Measurements from ENCODE around the gene RELN. TPM values are rescaled to one million over a fixed set of nuclear protein-coding genes. Genes with fewer than 3 reads are reported as not detected.

The RELN gene
- total RNA-seq, 1 experiment from 2014 or later = 8.0 TPM

- Histone ChIP-seq H3K27me3 (ENCODE audit: low read length) (peaks cover 1% of the 10 kb centered on the region; the same call in 1 of the 2 replicates), H3K9me2 (replicated peaks; ENCODE audit: low read length) (no peaks in the 10 kb centered on the region), H4K20me1 (ENCODE audit: low read length) (no peaks in the 10 kb centered on the region), H3K4me3 (ENCODE audit: low read length) (no peak overlapping the region), H2AFZ (ENCODE audit: low read length) (no peak overlapping the region), H3K9me3 (ENCODE audit: low read length) (no peaks in the 10 kb centered on the region), H3K4me1 (ENCODE audit: insufficient read depth, low read length) (no peaks in the 10 kb centered on the region), H3K9ac (ENCODE audit: low read length) (no peak overlapping the region), H3K79me2 (ENCODE audit: low read length) (no peaks in the 10 kb centered on the region), H3K4me2 (ENCODE audit: low read length) (no peak overlapping the region), H3K36me3 (ENCODE audit: low read depth, low read length) (no peaks in the 10 kb centered on the region), H3F3A (ENCODE audit: low read length, unreplicated experiment) (no peaks in the 10 kb centered on the region), H3K27ac (ENCODE audit: low read length) (no peak overlapping the region)
- no peak for ATAC-seq
- no TSS peak for BruUV-seq (replicated peaks)
- POLR2A ChIA-PET (ENCODE audit: unreplicated experiment) = no interaction called here
- no peak for DNase-seq
- CTCF ChIA-PET = no interaction called here
- no peak for TF ChIP-seq EZH2phosphoT487 (IDR thresholded peaks at IDR 0.05; ENCODE audit: borderline replicate concordance, low read length)
- TF ChIP-seq CTCF (conservative IDR thresholded peaks at IDR 0.05; ENCODE audit: low read depth, low read length) = no peak
- no peak for TF ChIP-seq EZH2 (IDR thresholded peaks at IDR 0.05; ENCODE audit: low read length, unreplicated experiment)
- intact Hi-C loops (cut with micrococcal nuclease) = no loop called here
These were observed 212.0 kb downstream of the RELN start for GRCh38 chr7:103777440-103777839.

- Histone ChIP-seq H3K27ac (ENCODE audit: low read length) (no peak overlapping the region), H3K4me1 (ENCODE audit: insufficient read depth, low read length) (no peaks in the 10 kb centered on the region), H3K36me3 (ENCODE audit: low read depth, low read length) (no peaks in the 10 kb centered on the region), H3K9ac (ENCODE audit: low read length) (no peak overlapping the region), H3K79me2 (ENCODE audit: low read length) (no peaks in the 10 kb centered on the region), H2AFZ (ENCODE audit: low read length) (no peak overlapping the region), H3K4me2 (ENCODE audit: low read length) (no peak overlapping the region), H3K4me3 (ENCODE audit: low read length) (no peak overlapping the region), H3K9me2 (replicated peaks; ENCODE audit: low read length) (no peaks in the 10 kb centered on the region), H3K27me3 (ENCODE audit: low read length) (no peaks in the 10 kb centered on the region), H4K20me1 (ENCODE audit: low read length) (no peaks in the 10 kb centered on the region), H3K9me3 (ENCODE audit: low read length) (no peaks in the 10 kb centered on the region), H3F3A (ENCODE audit: low read length, unreplicated experiment) (no peaks in the 10 kb centered on the region)
- POLR2A ChIA-PET (ENCODE audit: unreplicated experiment) = no interaction called here
- BruUV-seq (replicated peaks) = no TSS peak
- intact Hi-C loops (cut with micrococcal nuclease) = no loop called here
- CTCF ChIA-PET = no interaction called here
- TF ChIP-seq CTCF (conservative IDR thresholded peaks at IDR 0.05; ENCODE audit: low read depth, low read length) (no peak), EZH2 (IDR thresholded peaks at IDR 0.05; ENCODE audit: low read length, unreplicated experiment) (no peak), EZH2phosphoT487 (IDR thresholded peaks at IDR 0.05; ENCODE audit: borderline replicate concordance, low read length) (no peak)
- DNase-seq (no peak), ATAC-seq (no peak)
These were observed 215.7 kb downstream of the RELN start for GRCh38 chr7:103773726-103774125.

- Histone ChIP-seq H3K9me2 (replicated peaks; ENCODE audit: low read length) (no peaks in the 10 kb centered on the region), H3K79me2 (ENCODE audit: low read length) (no peaks in the 10 kb centered on the region), H3K9me3 (ENCODE audit: low read length) (no peaks in the 10 kb centered on the region), H3K27me3 (ENCODE audit: low read length) (no peaks in the 10 kb centered on the region), H4K20me1 (ENCODE audit: low read length) (no peaks in the 10 kb centered on the region), H3K36me3 (ENCODE audit: low read depth, low read length) (no peaks in the 10 kb centered on the region), H3K27ac (ENCODE audit: low read length) (no peak overlapping the region), H3K9ac (ENCODE audit: low read length) (no peak overlapping the region), H2AFZ (ENCODE audit: low read length) (no peak overlapping the region), H3K4me3 (ENCODE audit: low read length) (no peak overlapping the region), H3F3A (ENCODE audit: low read length, unreplicated experiment) (no peaks in the 10 kb centered on the region), H3K4me2 (ENCODE audit: low read length) (no peak overlapping the region), H3K4me1 (ENCODE audit: insufficient read depth, low read length) (no peaks in the 10 kb centered on the region; the same call in 1 of the 2 replicates)
- no peak for DNase-seq
- BruUV-seq (replicated peaks) = no TSS peak
- ATAC-seq = no peak
- CTCF ChIA-PET = no interaction called here
- intact Hi-C loops (cut with micrococcal nuclease) = no loop called here
- POLR2A ChIA-PET (ENCODE audit: unreplicated experiment) = no interaction called here
- no peak for TF ChIP-seq EZH2phosphoT487 (IDR thresholded peaks at IDR 0.05; ENCODE audit: borderline replicate concordance, low read length)
- no peak for TF ChIP-seq EZH2 (IDR thresholded peaks at IDR 0.05; ENCODE audit: low read length, unreplicated experiment)
- TF ChIP-seq CTCF (conservative IDR thresholded peaks at IDR 0.05; ENCODE audit: low read depth, low read length) = no peak
These were observed 217.2 kb downstream of the RELN start for GRCh38 chr7:103772171-103772773.
